Fibroblast of lung (primary cell): ENCODE results near the gene COMMD7. TPM values are rescaled to one million over a fixed set of nuclear protein-coding genes. Genes with fewer than 3 reads are reported as not detected.

Source experiments
- DNase-seq, 2 donors: peaks; one replicate each; pipeline versions ENCODE4 v3.0.0 to v3.0.0-alpha.2; 2010; ENCODE audit warnings: low read depth in 2 of 2
- H2AFZ ChIP-seq: 2 replicates; pipeline ENCODE4 v1.5.1; 2012; ENCODE audit warnings: low read length, control low read depth, inconsistent platforms
- H3K27ac ChIP-seq: 2 replicates; pipeline ENCODE4 v1.5.1; 2011; ENCODE audit warnings: low read length, control low read depth; ENCODE audit not compliant: insufficient read depth
- H3K27me3 ChIP-seq: 2 replicates; pipeline ENCODE4 v1.5.1; 2011; ENCODE audit warnings: mild to moderate bottlenecking, low read length; ENCODE audit not compliant: control insufficient read depth, insufficient read depth
- H3K36me3 ChIP-seq: 2 replicates; pipeline ENCODE4 v1.5.1; 2011; ENCODE audit warnings: low read length; ENCODE audit not compliant: control insufficient read depth, insufficient read depth
- H3K4me1 ChIP-seq: 2 replicates; pipeline ENCODE4 v1.5.1; 2011; ENCODE audit warnings: low read length; ENCODE audit not compliant: control insufficient read depth, insufficient read depth; ENCODE audit errors: extremely low read depth
- H3K4me2 ChIP-seq: 2 replicates; pipeline ENCODE4 v1.5.1; 2011; ENCODE audit warnings: low read length, control low read depth; ENCODE audit not compliant: insufficient read depth; ENCODE audit errors: extremely low read depth
- H3K4me3 ChIP-seq, 4 experiments: fragments of 200-600 bp in 1 of 4; sonication (generic) in 1 of 4; replicated peaks in 1 of 4; 2 replicates each; pipeline ENCODE4 v1.5.1; 2011 to 2016; ENCODE audit warnings: low read length in 4 of 4, low read depth in 3 of 4, mild to moderate bottlenecking in 3 of 4, control low read depth in 2 of 4, inconsistent platforms in 1 of 4, mixed read lengths in 1 of 4; ENCODE audit not compliant: insufficient read depth in 1 of 4; ENCODE audit errors: control extremely low read depth in 1 of 4
- H3K79me2 ChIP-seq: 2 replicates; pipeline ENCODE4 v1.5.1; 2012; ENCODE audit warnings: mild to moderate bottlenecking, low read length, inconsistent platforms; ENCODE audit not compliant: control insufficient read depth, insufficient read depth
- H3K9ac ChIP-seq: 2 replicates; pipeline ENCODE4 v1.5.1; 2011; ENCODE audit warnings: mild to moderate bottlenecking, low read length, control low read depth; ENCODE audit not compliant: insufficient read depth
- H3K9me3 ChIP-seq: 2 replicates; pipeline ENCODE4 v1.5.1; 2012; ENCODE audit warnings: low read depth, low read length; ENCODE audit not compliant: control insufficient read depth, insufficient read depth
- H4K20me1 ChIP-seq: 2 replicates; pipeline ENCODE4 v1.5.1; 2011; ENCODE audit warnings: low read length; ENCODE audit not compliant: control insufficient read depth, insufficient read depth; ENCODE audit errors: extremely low read depth
- CTCF ChIP-seq, 2 donors: IDR thresholded peaks in 1 of 2; conservative IDR thresholded peaks in 1 of 2; 1 replicate in 1 of 2; 2 replicates in 1 of 2; pipeline ENCODE4 v1.5.1; 2011 to 2012; ENCODE audit warnings: low read length in 2 of 2, control low read depth in 1 of 2, inconsistent platforms in 1 of 2, low read depth in 1 of 2, mild to moderate bottlenecking in 1 of 2
- EZH2 ChIP-seq: IDR thresholded peaks from 2 replicates; pipeline ENCODE4 v1.5.1; 2012; ENCODE audit warnings: low read length, control low read depth, mild to moderate bottlenecking; ENCODE audit errors: missing control alignments
- polyA plus RNA-seq, 2 donors: library from polyadenylated mRNA; depleted of rRNA in 1 of 2; stranded (reverse) in 1 of 2; unstranded in 1 of 2; fragments of >200 nt; gene quantifications; 2 replicates each; pipeline ENCODE4 v1.2.1, GENCODE V29; 2011 to 2012; ENCODE audit warnings: missing spikeins in 1 of 2
- total RNA-seq: library from RNA; depleted of rRNA; stranded (reverse); fragments of >200 nt; gene quantifications from 2 replicates; pipeline ENCODE4 v1.2.1, GENCODE V29; 2014

The COMMD7 gene
- total and polyA plus RNA-seq, 2 donors (not counting 1 experiment from before 2014, with no cell fraction given): 39.6 to 68.5 TPM

GRCh38 chr20:32764005-32764960, 21.0 kb upstream of the COMMD7 start:
- H3K9me3 ChIP-seq: no peaks in the 10 kb centered on the region
- H2AFZ ChIP-seq: no peak overlapping the region
- peak overlapping the region in 1 of 4 experiments; percentile 88 for H3K4me3 ChIP-seq
- no peaks in the 10 kb centered on the region for H3K36me3 ChIP-seq
- H4K20me1 ChIP-seq: no peaks in the 10 kb centered on the region
- peaks cover 3% of the 10 kb centered on the region for H3K79me2 ChIP-seq
- peak overlapping the region; percentile 94 for H3K4me2 ChIP-seq
- no peak overlapping the region for H3K9ac ChIP-seq
- peaks cover 4% of the 10 kb centered on the region for H3K4me1 ChIP-seq
- no peaks in the 10 kb centered on the region for H3K27me3 ChIP-seq
- no peak for DNase-seq
- H3K27ac ChIP-seq: no peak overlapping the region
- TF ChIP-seq EZH2 (no peak), CTCF (conservative IDR thresholded peaks at IDR 0.05 in 1 of 2, IDR thresholded peaks at IDR 0.05 in 1 of 2; ENCODE audit: low read depth in 1 of 2, low read length in 2 of 2) (no peak)

DNA sequence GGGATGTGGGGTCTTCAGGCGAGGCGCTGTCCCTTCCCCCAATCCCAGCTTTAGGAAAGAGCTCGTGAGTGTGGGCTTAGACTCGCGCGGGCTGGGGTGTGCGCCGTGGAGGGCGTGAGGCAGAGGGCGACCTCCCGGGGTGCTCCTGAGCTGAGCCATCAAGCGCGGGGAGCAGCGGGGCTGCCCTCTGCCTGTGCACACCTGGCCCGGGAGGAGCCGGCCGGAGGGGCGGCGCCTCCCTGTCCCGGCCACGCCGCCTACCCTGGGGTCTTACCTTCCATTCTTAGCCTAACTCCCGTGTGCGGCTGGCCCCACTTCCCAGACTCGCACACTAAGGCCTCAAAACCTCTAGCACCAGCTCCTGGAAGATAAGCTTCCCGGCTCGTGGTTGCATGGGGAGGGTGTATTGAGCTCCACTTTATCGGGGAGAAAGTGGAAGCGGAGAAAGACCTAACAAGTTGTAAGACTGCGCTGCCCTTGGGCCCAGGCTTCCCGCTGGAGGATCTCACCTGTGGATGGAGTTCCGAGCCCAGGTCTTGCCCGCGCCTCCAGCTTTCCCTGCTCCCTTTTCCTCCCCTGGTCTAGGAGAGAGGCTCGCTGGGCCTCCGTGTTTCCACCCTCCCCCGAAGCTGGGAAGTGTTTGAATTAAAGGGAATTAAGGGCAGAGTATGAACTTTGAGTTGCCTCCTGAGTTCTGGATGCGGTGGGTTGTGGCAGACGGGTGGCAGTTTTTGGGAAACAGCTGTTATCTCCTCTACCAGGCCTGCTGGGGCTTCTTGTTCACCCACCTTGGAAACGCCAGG, 20.1 kb upstream of the COMMD7 start:
- Histone ChIP-seq H2AFZ (peak overlapping the region; percentile 62), H3K36me3 (no peaks in the 10 kb centered on the region), H3K4me2 (peak overlapping the region; percentile 94), H4K20me1 (no peaks in the 10 kb centered on the region), H3K4me3 (peak overlapping the region; percentile 59 to 88 (median 72)), H3K79me2 (peaks cover 3% of the 10 kb centered on the region), H3K27me3 (no peaks in the 10 kb centered on the region), H3K4me1 (peaks cover 4% of the 10 kb centered on the region), H3K9me3 (no peaks in the 10 kb centered on the region), H3K9ac (peak overlapping the region; percentile 67), H3K27ac (no peak overlapping the region)
- TF ChIP-seq CTCF (conservative IDR thresholded peaks at IDR 0.05 in 1 of 2, IDR thresholded peaks at IDR 0.05 in 1 of 2; ENCODE audit: low read depth in 1 of 2, low read length in 2 of 2): no peak
- no peak for DNase-seq

- H3K27me3 ChIP-seq: no peaks in the 10 kb centered on the region
- H3K9ac ChIP-seq: peak overlapping the region; percentile 67
Observed at GRCh38 chr20:32762754-32763201, 19.5 kb upstream of the COMMD7 start.

More at GRCh38 chr20:32762754-32763201, 19.5 kb upstream of the COMMD7 start:
- Histone ChIP-seq H3K4me3 (peak overlapping the region; percentile 59 to 88 (median 72)), H4K20me1 (no peaks in the 10 kb centered on the region), H3K79me2 (peaks cover 3% of the 10 kb centered on the region), H3K27ac (no peak overlapping the region), H2AFZ (peak overlapping the region; percentile 62), H3K9me3 (no peaks in the 10 kb centered on the region), H3K4me1 (peaks cover 4% of the 10 kb centered on the region), H3K36me3 (no peaks in the 10 kb centered on the region), H3K4me2 (peak overlapping the region; percentile 94)
- no peak for DNase-seq
- TF ChIP-seq CTCF (conservative IDR thresholded peaks at IDR 0.05 in 1 of 2, IDR thresholded peaks at IDR 0.05 in 1 of 2; ENCODE audit: low read depth in 1 of 2, low read length in 2 of 2): no peak
